GM21529 (cell line): ENCODE results near the gene CADM2.

ENCODE experiments used
- ATAC-seq: cut with Tn5 transposase; IDR thresholded peaks from one replicate; pipeline ENCODE4 v1.9.1; 2021; ENCODE audit not compliant: unreplicated experiment

Gene CADM2

DNA sequence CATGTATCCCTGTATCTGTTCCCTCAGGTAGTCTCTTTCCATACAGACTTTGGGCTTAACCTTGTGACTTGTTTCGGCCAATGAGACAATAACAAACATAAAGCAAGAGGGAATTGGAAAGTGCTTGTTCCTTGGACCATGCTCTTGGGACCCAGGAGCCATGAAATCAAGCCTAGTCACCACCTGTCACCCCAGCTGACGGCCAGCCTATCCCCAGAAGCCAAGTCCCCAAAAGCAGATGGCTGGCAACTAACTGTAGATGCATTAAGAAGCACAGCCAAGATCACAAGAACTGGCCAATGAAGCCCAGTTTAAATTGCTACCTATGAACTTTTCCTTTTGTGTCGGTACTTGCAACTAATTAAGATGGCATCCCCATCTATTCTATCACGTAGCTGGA is 822.0 kb downstream of the CADM2 start:
- ATAC-seq, result no peak

DNA sequence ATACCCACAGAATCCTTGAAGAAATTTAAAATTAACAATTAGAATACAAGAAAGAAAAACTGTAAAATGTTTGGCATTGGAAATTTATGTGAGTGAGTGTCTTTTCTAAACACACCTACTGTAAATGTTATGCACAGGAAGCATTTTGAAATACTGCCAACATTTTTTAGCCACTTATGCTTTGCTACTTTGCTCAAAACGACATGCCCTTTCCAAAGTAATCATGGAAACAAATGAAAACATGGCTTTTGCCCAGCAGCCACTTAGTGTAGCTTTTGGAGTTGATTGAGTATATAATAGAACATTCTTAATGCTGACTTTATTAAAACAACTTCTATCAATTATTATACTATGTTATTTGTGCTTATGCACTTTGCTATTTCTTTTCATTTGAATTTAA is 823.0 kb downstream of the CADM2 start:
- no peak for ATAC-seq

DNA sequence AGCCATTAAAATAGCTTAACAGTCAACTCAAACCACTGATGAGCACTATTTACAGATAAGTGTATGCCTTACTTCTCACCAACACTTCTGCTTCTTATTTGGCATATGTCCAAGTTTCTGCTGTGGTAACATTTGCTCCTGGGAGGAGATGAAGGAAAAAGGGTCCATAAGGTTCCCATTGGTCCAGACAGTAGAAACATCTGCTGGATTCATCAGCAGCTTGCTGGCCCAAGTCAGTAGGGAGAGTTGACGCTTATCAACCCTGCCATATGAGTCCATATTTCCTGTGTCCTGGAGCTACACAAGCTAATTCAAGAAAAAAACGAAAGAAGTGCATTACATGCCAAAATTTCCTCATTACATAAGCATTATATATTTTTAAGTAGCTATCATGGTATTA is 824.5 kb downstream of the CADM2 start:
- ATAC-seq, result no peak

DNA sequence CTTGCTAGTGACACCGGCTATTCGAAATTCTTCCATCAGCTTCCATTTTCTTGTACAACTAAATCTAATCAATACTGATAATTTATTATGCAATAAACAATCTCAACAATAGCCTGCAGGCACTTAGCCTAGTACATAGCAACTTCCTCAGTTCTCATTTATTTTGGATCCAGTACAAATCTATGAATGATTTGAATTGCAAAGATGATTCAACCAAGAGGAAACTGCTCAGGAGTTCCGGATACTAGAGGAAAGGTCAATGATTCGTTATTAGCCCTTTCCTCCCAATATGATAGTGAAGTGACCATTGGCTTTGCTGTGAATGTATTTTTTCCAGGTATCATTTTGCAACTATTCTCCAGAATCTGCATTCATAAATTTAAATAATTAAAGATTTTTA is 827.0 kb downstream of the CADM2 start:
- ATAC-seq, result no peak

DNA sequence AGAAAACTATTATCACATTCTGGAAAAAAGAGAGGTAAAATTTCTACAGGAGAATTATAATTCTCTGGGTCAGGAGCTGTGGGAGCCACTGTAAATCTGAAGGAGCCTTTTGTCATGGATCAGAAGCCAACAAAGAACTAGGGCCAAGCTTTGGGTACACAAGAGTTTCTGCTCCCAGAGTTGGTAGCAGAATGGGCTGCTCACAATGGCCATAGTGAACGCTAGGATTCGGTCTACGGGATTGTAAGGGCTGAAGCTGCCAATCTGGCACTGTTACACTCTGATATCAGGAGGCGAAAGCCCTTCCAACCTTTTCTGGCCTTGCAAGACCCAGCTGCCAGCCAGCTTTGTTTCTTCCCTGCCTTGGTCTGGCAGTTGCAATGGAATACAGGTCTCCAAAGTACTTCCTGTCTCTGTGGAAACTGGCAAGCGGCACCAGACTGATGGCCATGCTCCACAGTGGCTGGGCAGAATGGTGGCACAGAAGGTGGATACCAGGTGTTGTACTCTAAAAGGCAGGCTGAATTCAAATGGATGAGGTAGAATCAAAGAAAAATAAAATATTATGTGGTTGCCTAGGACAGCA is 831.7 kb downstream of the CADM2 start:
- no peak for ATAC-seq

DNA sequence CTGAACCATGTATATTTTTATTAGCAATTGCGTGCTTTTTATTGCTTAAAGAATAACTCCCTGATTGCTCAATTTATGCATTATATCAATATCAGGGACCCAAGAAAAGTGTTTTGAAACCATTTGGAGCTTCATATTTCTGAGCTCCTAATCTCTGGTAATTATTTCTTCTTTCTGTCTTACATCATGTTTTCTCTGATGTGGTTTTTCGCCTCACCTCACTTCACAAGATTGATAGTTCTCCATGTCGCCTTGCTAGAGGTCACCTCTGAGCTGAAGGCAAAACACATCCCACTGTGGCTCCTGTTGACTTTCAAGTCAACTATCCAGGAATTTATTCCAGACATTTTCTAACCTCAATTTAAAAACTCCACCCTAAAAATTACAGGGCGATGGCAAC is 837.4 kb downstream of the CADM2 start:
- ATAC-seq, result no peak

DNA sequence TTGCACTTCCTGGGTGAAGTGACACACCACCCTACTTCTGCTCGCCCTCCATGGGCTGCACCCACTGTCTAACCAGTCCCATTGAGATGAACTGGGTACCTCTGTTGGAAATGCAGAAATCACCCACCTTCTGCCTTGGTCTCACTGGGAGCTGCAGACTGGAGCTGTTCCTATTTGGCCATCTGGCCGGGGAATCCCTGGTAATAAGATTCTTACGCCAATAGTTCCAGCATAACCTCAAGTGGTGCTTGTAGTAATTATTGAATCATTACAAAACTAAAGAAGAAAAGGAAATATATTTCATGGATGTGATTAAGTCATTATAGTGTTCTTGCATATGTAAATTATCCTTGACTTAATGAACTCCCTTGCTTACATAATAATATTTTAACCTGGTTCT is 841.9 kb downstream of the CADM2 start:
- no peak for ATAC-seq

DNA sequence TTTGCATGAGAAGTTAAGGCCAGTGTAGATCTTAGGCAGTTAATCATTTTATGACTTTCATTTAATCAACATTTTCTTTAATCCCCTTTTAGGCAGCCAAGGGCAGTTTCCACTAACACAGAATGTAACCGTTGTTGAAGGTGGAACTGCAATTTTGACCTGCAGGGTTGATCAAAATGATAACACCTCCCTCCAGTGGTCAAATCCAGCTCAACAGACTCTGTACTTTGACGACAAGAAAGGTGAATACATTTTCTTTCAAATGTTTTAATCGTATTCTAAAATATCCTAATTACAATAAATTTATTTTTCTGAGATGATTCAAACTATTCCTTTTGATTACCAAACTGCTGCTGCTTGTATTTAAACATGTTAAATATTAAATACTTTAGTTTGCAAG is 843.2 kb downstream of the CADM2 start:
- no peak for ATAC-seq

DNA sequence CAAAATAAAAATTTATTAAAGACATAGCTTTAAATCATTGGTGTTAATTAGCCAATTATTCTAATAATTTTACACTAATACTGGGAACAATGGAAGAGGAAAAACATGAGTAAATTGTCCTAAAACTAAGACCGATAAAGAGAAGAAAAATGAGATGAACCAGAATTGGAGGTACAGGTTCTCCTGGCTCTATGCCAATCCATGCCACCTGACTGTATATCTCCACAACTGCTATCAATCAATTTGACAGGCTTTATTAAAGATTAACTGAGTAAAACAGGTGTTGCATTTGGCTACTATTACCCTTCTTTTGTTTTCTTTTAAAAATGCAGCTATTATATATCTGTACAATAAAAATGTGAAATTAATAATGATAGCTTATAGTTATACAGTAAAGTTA is 850.0 kb downstream of the CADM2 start:
- no peak for ATAC-seq

DNA sequence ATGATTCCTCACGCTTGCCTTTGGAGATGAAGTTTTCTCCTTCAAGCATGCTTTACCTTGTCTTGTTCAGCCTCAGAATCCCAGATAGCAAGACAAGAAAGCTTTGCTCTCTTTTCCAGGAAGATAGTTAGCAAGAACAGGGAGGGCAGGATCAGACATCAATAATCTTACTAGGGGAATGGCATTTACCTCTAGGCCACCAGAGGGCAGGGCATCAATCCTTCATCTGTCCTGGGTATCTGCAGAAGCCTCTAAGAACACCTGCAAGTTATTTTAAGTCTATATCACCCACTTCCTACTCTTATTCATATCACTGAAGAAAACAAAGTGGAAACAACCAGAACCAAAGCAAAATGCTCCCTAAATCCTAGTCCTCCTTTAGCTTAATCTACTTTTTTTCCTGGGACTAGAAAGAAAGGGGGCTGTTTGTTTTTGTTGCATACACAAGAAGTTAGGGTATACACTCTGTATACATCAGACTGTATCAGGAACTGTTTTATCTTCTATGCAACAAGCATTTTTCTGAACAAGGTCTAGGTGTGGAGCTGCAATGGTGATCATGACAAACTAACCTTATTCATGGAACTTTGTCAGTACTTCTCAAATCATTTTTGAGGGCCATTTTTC is 862.5 kb downstream of the CADM2 start:
- no peak for ATAC-seq

DNA sequence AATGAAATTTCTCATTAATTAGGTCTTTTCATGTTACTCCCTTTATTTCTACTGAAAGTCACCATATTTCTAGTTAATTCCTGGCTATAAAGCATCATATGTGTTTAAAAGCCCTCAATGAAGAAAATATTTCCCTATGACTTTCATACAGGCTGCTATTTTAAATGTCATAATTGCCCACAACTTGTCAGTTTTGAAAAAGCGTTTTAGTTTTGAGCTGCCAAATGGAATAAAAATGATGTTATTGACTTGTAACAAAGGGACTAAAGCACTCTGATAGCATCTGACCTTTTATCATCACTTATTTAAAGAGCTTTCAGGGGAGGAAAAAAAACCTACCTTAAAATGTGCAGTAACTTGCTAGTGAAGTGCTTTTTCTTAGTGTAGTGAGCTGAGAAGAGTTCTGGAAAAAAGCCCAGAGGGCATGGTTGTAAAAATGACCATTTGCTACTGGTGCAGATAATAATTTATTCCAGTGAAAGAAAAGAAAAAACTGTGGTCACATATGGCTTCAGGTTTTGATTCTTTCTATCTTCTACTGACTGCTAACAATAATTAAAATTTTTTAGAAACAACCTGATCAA is 877.2 kb downstream of the CADM2 start:
- ATAC-seq, result no peak

DNA sequence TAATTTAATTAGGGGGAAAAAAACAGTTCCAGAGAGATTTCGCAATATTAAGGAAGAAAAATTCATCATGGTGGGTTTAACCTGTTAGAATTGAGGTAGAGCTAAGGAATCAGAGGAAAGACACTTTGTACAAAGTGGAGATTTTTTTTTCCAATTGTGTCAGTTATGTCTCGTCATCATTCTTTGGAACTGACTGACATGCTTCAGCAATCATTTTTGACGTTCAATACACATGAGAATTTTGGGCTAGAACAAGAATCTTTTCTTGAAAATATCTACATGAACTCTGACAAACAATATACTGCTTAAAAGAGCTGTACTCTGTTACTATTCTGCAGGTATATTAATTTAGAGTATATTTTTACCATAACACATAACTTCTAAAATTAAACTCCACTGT is 878.6 kb downstream of the CADM2 start:
- ATAC-seq, result no peak

DNA sequence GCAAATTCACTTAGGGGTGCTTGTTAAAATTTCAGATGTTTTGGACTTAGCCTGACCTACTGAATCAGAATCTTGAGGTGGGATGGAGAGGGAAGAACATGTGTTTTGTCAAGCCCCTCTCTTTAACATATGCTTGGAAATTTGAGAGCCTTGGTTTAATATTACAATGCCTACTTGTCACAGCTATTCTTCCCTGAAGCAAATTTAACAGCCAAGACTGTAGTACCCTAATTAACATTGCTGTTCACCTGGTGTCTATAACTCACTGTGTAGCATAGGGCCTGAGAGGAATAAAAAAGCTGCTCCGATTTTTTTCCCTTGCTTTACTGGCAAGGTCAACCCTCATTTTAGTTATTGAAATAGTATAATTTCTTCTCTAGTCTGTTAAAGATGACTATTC is 880.1 kb downstream of the CADM2 start:
- ATAC-seq, result no peak

DNA sequence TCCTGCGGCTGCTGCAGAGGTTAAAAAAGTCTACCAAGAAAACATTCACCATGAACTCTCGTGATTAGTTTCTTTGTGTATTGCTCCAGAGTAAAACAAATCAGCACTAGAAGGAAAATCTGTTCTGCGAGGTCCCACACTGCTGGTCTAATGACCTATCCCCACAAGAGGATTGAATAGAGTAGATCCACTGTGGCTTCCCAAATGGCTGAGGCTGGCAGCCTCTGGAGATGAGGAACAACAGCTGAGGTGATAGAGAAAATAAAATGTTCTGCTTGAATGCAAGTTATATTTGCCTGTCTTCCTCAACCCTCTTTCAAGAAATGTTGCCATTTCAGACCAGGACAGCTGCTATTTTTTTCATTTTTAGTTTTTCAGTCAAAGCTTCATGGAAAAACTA is 883.3 kb downstream of the CADM2 start:
- no peak for ATAC-seq

DNA sequence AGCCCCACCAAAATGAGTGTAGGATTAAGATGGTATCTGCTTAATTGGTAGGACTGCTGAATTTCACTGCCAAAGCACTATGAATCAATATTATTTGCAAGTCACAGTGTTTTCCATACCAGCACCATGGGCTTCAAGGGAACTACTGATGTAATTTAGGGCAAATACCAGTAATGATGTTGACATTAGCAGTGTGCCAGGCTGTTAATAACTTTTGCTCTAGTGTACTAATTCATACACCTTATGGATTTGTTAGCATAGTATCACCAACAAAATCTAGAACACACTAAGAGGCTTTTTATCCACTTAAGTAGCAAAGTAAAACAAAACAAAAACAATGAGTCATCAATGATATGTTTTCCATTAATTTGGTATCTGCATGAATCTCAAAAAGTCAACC is 888.2 kb downstream of the CADM2 start:
- ATAC-seq, result no peak

DNA sequence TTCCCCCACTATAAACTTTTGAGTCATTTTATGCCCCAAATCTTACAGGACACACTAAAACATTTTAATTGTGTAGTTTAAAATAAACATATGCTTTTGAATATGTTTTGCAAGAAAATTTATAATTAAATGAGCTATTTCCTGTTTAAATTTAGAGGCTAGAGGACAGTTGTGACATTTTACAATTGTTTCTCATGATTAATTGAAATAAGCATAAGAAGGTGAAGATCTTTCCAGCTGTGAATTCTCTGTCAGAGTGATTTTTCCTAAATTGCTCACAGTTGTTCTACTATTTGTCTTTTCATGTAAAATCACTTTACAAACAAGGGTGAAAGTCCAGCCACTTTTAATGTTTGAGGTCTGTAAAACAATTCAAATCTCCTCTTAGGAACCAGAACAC is 892.3 kb downstream of the CADM2 start:
- no peak for ATAC-seq

DNA sequence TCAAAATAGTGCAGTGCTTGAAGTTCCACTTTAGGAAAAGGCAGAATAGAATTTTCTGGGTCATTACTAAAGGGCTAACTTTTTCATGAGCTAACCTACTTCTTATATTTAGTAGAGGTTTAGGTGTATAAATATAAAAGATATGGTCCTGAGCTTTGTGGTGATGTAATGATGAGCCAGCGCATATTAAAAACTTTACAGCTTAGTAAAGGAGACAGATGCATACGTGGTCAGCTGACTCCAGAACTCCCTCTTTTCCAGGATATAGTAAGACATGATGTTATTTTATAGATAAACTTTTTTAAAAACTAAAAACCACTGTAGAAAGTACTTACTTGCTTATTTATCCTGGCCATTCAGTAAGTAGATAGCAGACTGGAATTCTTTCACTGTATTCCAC is 895.0 kb downstream of the CADM2 start:
- ATAC-seq, result no peak

DNA sequence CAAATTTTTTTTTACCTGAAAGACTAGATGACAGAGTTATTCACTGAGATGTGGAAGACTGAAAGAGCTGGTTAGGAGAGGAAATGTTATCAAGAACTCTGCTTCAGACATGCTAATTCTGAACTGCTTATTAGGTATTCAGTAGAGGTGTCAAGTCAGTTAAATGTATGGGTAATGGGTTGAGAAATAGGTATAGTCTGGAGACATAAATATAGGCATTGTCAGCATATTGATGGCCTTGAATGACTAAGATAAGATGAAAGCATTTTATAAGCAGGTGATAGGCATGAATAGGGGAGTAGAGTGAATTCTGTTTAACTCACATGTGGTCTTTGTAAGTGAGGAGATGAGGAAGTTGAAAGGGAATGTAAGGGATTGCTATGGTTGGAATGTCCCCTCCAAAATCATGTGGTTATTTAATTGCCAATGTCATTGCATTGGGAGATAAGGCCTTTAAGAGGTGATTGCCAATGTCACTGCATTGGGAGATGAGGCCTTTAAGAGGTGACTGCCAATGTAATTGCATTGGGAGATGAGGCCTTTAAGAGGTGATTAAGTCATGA is 904.2 kb downstream of the CADM2 start:
- ATAC-seq, result no peak

DNA sequence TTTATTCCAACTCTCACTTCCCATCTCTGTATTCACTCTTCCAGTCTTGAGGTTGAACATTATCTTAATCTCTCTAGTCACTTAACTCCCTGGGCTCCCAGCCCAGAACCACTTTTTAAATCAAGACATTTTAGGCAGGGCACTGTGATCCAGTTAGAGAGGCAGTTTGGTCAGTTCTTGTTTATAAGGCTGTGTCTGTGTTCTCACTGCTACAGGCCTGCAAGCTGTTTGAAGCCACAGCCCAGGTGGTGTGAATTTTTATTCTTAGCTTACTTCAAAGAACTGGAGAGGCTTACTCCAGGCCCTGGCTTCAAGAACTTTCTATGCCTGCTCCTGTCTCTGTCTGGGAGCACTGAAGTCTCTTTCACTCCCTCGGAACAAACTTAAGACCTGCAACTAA is 906.1 kb downstream of the CADM2 start:
- ATAC-seq, result no peak

DNA sequence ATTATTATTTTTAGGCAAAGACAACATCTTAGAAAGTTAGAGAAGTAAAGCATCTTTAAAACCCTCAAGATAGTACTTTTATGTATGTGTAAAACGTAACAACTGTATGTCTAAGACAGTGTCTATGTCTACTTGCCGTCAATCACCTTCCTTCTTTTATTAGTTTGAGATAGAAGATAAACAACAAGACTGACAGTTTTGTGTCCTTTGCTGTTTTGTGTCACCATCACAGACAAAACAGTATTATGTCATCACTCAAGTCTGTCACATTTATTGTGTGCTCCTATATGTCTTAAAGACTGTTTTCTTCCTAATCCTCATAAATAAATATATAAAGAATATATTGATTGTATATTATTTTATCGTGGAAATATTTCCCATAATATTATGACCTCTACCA is 908.3 kb downstream of the CADM2 start:
- no peak for ATAC-seq

DNA sequence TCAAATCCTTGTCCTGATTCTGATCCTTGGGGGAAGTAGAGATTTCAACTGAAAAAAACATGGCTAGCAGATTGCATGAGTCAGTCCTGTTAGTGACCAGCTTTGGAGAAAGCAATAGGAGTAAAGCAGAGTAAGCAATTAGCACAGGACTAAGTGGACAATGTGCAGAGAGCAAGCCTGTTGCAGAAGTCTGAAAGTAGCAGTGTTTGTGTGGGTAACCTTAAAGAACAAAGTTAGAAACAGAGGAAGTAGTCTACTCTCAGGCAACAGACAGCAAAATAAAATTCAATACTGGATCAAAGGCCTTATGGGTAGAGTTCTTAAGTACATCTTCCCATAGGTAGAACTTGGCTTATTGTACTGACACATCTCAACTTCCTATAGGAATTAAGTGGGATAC is 916.8 kb downstream of the CADM2 start:
- no peak for ATAC-seq

DNA sequence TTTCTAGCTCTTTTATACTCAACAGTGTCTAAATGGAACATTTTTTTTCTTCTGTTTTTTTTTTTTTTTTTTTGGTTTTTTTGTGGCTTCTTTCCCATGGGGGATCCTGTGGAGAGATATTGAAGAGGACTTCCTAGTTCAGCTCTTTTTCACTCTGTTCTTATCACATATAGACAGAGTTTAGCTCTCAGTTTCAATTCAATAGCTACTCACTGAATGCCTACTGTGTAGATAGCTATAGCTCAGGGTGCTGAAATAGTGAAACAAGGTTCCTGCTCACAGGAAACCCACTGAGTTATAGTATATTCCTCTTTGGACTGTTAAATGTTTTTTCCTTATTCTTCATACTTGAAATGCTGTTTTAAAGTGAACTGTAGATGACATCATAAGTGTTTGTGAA is 918.8 kb downstream of the CADM2 start:
- ATAC-seq, result no peak
